NK-92 treated with Interleukin-12 subunit alpha and Interleukin-12 subunit beta, amount 100 ng/mL, for 24 hours (cell line): ENCODE results near the gene NUBP2.

Experiments
- DNase-seq: peaks from one replicate; lab custom pipeline; 2025; lab: John Stamatoyannopoulos, UW

Gene NUBP2

DNA sequence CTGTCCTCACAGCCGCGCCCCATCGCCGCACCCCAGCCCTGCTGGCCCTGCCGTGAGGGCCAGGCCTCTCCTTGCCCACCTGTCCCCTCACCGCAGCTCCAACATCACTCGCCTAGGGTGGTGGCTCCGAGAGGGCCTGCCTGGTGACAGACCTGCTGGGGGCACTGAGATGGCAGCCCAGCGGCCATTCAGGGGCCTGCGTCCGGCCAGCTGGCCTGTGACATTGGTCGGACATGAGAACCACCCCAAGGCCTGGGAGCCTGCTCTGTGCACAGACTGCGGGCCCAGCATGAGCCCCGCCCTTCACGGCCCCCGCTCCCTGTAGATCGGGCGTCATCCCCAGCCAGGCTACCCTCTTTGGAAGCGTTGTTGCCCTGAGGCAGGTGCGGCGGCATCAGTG lies 23.2 kb upstream of the NUBP2 start:
- DNase-seq = no peak

DNA sequence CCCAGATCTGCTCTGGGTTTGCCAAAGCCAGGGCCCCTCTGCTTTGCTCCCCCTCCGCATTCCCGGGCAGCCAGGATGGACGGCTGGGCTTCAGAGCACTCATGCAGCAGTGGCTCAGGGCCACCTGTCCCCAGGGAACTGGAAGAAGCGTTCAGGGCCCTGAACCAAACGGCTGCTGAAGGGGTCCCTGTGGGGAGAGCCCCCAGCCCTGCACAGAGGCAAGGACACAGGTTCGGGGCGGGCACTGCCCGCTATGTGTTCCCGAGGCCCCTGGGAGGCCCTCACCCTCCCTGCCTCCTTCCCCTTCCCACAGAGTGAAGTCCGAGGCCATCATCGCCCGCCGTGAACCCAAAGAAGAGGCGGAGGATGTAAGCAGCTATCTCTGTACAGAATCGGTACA lies 21.8 kb upstream of the NUBP2 start:
- no peak for DNase-seq

DNA sequence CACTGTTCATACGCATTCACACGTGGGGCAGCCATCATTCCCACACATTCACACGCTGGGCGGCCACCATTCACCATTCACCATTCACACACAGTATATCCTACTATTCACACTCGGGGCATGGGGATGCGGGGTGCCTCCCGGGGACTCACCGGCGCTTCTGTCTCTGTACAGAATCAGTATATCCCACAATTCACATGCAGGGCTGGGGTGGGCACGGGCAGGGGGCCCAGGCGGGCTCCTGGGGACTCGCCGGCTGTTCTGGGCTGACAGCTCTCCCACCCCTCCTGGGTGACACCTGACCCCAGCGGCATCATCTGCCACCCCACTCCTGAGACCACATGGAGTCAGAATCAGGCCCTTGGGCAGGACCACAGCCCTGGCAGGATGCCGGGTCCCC lies 21.0 kb upstream of the NUBP2 start:
- DNase-seq = no peak

DNA sequence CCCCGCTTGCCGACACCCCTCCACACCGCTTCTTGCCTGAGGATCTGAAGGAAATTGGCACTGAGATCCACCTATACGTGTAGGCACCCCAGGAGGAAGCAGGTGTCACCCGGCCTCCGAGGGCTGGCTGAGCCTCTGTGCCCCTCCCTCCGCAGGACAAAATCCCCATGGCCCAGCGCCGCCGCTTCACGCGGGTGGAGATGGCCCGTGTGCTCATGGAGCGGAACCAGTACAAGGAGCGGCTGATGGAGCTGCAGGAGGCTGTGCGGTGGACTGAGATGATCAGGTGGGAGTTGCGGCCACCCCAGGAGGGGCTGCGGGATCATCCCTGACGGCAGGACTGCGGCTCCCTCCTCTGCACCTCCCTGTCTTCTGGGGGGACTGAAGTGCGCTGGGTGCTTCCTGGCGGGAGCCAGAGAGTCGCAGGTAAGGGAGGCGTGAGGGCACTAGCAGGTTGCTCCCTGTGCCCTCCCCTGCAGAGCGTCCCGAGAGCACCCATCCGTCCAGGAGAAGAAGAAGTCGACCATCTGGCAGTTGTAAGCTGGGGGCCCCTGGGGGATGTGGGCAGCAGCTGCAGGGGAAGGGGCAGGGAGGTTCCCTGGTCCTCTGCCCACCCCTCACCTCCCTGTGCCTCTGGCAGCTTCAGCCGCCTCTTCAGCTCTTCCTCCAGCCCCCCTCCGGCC lies 20.4 kb upstream of the NUBP2 start:
- DNase-seq = no peak

DNA sequence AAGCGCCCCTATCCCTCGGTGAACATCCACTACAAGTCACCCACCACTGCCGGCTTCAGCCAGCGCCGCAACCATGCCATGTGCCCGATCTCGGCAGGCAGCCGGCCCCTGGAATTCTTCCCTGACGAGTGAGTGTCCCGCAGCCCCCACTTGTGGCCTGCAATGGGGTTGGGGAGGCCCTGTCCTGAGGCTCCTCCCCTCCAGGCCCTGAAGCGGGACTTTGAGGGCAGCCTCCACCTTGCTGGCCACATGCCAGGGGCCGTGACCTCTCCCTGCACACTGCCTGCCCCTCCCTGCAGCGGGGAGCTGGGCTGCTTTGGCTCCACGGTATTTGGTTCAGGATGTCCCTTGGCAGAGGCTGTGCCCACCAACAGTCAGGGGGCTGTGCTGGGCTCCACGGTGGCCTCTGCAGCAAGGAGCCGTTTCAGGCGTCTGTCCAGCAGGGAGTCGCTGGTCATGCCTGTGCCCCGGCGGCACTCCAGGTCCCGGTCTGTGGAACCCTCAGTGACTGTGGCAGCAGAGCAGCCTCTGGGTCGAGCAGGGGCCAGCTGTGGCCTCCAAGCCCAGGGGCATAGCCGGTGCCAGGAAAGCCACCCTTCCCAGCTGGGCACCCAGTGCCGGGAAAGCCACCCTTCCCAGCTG lies 19.8 kb upstream of the NUBP2 start:
- DNase-seq = no peak

DNA sequence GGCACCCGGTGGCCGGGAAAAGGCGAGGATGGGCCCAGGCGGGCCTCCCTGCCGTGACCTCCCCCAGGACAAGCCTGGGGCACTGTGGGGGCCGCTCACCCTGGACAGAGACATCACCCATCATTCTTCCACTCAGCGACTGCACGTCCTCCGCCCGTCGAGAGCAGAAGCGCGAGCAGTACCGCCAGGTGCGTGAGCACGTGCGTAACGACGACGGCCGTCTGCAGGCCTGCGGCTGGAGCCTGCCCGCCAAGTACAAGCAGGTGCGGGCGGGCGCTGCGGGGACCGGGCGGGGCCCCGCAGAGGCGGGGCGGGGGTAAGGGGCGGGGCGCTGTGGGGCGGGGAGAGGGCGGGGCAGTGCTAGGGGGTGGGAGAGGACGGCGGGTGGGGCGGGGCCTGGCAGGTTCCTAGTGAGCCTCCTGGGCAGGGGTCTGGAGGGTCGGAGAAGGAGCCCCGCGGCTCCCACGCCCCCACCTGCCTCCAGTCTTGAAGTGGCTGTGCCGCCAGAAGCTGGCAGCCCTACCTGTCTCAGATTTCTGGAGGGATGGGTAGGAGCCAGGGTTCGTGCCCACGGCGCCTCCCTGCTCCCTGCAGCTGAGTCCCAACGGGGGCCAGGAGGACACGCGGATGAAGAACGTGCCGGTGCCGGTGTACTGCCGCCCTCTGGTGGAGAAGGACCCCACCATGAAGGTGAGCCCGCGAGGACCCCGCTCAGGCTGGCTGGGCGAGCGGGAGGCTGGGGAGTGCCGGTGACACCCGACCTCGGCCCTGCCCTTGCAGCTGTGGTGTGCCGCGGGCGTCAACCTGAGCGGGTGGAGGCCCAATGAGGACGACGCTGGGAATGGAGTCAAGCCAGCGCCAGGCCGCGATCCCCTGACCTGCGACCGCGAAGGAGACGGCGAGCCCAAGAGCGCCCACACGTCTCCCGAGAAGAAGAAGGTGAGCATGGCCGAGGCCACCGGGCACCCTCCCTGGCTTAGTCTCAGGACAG lies 18.9 kb upstream of the NUBP2 start:
- DNase-seq = no peak

DNA sequence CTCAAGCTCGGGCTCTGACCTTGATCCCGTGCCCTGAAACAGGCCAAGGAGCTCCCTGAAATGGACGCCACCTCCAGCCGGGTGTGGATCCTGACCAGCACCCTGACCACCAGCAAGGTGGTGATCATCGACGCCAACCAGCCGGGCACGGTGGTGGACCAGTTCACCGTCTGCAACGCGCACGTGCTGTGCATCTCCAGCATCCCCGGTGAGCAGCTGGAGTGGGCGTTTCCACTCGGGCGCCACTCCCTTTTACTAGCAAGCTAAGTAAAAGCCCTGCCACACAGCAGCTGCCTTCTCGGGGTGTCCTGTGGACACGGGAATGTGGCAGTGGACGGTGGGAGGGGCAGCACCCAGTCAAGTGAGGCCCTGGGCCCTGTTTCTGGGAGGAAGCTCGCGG lies 17.8 kb upstream of the NUBP2 start:
- no peak for DNase-seq

DNA sequence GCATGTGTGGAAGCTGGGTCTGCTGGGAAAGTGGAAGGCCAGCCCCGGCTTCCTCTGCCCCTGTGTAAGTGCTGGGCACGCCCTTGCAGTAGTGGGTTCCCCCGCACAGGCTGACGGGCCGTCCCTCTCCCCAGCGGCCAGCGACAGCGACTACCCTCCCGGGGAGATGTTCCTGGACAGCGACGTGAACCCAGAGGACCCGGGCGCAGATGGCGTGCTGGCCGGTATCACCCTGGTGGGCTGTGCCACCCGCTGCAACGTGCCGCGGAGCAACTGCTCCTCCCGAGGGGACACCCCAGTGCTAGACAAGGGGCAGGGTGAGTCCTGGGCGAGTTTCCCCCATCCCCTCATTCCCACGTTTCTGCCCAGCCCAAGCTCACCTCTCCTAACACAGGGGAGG lies 16.9 kb upstream of the NUBP2 start:
- no peak for DNase-seq

DNA sequence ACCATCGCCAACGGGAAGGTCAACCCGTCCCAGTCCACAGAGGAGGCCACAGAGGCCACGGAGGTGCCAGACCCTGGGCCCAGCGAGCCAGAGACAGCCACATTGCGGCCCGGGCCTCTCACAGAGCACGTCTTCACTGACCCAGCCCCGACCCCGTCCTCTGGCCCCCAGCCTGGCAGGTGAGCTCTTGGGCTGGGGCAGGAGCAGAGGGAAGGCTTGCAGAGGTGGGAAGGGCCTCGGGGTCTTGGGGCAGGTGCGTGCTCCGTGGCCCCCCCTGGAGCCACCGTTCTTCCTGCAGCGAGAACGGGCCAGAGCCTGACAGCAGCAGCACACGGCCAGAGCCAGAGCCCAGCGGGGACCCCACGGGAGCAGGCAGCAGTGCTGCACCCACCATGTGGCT lies 16.5 kb upstream of the NUBP2 start:
- no peak for DNase-seq

DNA sequence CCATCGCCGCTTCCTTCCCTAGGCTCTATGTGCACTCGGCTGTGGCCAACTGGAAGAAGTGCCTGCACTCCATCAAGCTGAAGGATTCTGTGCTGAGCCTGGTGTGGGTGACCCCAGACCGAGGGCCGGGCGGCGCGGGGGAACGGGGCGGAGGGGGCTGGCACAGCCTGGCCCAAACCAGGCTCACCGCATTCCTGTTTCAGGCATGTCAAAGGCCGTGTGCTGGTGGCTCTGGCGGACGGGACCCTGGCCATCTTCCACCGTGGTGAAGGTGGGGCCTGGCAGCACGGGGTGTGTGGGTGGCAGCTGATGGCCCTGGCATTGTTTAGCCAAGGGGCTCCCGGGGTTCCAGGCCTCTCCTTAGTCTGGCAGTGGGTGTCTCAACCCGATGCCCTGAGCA lies 16.1 kb upstream of the NUBP2 start:
- DNase-seq = no peak

DNA sequence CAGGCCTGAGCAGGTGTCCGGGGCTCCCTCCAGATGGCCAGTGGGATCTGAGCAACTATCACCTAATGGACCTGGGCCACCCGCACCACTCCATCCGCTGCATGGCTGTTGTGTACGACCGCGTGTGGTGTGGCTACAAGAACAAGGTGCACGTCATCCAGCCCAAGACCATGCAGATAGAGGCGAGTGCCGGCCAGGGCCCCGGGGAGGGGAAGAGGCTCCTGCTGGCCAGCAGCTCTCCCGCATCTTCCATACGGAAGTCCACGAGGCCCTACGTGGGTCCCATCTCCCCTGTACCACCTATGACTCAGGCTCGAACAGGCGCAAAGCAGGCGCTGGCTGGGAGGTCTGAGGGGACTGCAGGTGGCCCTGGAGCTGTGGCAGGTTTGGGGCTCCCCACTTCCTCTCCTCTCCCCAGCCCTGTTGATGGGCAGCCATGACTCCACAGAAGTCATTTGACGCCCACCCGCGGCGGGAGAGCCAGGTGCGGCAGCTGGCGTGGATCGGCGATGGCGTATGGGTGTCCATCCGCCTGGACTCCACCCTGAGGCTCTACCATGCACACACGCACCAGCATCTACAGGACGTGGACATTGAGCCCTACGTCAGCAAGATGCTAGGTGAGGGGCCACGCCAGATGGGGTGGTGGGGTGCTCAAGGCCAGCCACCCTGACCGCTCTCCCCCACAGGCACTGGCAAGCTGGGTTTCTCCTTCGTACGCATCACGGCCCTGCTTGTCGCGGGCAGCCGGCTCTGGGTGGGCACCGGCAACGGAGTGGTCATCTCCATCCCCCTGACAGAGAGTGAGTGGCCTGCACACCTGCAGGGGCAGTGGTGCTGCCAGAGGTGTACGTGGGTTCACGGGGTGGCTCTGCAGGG lies 15.4 kb upstream of the NUBP2 start:
- DNase-seq = no peak

DNA sequence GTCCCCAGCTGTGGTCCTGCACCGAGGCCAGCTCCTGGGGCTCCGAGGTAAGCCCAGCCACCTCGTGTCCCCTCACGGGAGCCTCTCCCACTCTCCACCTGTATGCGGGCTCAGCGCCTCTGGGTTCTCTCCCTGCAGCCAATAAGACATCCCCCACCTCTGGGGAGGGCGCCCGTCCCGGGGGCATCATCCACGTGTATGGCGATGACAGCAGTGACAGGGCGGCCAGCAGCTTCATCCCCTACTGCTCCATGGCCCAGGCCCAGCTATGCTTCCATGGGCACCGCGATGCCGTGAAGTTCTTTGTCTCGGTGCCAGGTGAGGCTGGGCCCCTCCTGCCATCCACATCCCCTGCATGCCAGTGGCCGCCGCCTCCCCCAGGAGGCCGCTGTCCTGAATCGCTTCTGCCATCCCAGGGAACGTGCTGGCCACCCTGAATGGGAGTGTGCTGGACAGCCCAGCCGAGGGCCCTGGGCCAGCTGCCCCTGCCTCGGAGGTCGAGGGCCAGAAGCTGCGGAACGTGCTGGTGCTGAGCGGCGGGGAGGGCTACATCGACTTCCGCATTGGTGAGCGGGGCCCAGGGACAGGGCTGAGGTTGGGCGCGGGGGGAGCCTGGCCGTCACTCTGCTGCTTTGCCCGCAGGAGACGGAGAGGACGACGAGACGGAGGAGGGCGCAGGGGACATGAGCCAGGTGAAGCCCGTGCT lies 14.5 kb upstream of the NUBP2 start:
- no peak for DNase-seq

DNA sequence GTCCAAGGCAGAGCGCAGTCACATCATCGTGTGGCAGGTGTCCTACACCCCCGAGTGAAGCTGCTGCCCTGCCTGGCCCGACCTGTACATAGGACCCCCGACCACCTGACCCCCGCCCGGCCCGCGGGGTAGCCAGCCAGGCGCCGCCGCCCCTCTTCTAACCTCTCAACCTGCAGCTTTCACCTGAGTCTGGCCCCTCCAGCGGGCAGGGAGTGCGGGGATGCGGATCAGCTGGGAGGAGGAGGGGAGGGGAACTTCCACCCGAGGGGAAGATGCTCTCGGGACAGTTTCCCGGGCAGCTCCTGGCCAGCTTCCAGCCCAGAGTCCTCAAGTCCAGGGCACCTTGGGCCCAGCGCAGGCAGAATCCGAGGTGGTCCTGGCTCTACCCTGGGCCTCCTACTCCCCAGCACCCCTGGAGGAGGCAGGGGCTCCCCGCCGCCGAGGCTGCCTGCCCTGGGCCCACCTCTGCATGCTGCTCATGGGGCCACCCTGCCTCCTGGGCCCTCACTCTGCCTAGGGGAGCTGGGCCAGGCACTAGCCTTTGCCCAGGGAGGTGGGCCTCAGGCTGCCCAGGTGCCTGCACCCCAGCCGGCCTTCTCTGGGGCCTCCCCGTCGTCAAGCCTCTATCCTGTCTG lies 13.9 kb upstream of the NUBP2 start:
- no peak for DNase-seq

DNA sequence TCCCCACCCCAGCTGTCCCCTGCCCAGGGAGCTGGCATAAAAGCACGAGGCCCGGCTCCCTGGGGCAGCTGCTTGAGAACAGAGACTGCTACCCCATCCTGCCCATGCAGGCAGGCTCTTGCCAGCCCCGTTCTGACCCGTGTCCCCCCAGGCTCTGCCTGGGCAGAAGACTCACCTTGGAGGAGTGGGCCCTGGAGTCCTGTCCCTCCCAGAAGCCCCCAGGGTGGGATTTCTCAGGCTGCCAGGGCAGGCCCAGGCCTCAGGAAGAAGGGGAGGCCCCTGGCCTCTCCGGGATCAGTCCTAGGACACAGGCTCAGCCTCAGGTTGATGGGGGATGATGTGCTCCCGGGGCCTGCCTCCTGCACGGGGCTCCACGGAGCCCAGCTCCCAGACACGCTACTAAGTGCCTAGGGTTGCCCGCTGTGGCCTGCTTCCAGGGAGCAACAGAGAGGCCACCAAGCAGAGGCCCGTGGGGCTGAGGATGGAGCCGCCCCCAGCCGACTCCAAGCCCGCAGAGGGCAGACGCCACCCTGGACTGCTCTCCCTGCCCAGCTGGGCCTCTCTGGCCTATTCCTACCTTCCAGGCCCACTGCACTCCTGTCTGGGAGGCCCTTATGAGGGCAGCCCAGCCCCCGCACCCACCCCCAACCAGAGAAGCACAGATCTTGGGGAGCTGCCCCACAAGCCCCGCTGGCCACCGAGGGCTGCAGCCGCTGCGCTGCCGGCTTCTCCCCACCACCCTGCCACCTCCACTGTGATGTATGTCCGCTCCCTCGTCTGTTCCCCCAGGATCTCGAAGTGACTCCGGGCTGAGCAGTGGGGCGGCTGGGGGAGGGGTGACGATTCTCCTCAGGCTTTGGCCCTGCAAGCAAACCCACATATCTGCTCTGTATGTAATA lies 13.1 kb upstream of the NUBP2 start:
- no peak for DNase-seq

DNA sequence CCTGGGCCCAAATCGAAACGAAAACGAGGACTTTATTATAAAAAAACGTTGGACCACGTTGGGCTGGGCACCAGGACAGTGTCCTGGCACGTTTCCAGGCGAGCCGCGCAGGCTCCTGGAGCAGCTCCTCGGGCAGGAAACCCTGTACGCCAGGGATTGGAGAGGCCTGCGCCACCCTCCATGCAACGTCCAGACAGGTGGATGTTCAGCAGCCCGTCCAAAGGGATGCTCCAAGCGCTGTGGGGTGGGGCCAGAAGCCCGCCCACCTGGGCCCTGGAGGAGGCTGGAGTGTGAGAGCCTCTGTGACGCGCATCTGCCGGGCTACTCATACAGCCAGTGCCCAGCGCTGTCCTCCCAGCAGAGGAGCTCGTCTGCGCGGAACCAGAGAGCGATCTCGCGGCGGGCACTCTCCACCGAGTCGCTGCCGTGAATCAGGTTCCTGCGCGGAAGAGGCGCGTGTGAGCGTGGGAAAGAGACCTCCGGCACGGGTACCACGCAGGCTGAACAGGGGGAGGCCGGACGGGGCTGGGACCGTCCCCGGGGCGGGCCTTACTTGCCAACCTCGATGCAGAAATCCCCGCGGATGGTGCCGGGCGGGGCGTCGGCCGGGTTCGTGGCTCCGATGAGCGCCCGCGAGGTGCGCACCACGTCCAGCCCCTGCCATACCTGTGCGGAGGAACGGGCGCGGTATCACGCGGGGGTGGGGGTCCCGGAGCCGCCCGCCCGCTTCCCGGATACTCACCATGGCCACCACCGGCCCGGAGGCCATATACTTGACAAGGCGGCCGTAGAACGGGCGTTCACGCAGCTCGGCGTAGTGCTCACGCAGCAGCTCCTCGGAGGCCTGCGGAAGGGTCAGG lies 12.2 kb upstream of the NUBP2 start:
- DNase-seq = no peak

DNA sequence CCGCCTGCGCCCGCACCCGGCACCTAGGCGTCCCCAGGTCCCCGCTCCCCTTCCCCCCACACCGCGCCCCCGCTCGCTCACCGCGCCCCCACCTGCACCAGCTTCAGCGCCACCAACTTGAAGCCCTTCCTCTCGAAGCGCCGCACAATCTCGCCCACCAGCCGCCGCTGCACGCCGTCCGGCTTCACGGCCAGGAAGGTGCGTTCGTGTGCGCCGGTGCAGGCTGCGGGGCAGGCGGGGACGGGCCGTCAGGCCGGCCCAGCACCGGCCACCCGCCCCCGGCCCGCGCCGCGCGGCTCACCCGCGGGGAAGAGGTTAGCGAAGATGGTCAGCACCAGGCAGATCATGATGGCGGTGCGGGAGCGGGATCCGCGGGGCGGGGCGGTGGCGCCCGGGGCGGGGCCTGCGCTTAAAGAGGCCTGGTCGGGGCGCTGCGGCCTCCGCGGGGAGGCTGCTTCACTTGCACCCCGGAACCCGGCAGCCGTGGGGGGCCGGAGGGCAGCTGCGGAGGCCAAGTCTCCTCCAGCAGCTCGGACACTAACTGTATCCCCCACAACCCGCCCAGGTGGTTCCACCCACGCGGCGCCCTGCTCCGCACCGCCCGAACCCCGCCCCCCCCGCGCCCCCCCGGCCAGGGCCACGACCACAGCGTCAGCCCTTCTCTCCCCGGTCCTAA lies 11.4 kb upstream of the NUBP2 start, which contains the start of gene NME3:
NME3 (minus strand) TSS at position 356 of the 676 bp plus-strand sequence; CDS start at position 347, 9 bp downstream.
- no peak for DNase-seq

DNA sequence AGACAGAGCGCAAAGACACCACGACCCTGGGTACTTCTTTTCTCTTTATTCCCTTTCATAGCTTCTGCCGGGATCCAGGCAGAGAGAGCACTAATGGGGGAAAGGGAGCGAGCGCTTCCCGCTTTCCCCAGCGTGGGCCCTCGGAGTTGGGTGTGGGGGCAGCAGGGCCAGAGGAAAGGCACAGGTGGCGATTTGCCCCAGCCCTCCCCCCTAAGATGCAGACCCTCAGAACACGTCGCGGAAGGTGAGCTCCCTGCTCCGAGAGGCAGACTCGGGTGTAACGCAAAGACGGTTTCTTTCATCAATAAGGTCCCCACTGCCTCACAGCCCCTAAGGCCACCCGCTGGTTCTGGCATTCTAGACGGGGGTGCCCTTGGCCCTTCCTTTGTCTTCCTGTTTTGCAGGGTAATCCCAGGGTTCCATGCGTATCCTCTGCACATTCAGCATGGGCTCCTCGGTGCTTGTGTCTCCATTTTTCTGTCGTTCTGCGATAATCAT lies 10.8 kb upstream of the NUBP2 start:
- DNase-seq = no peak
